H1 (cell line): Measurements from ENCODE around the gene TAF15. TPM values are rescaled to one million over a fixed set of nuclear protein-coding genes. Genes with fewer than 3 reads are reported as not detected.

ENCODE experiments used
- CTCF ChIA-PET: fragments of 300-600 bp; sonication (Branson Sonifier 250); formaldehyde crosslinking; loops from one replicate; lab custom pipeline; 2021; ENCODE audit not compliant: partially characterized antibody; lab: Charles Lee
- POLR2A ChIA-PET: fragments of 300-600 bp; sonication (Branson Sonifier 250); formaldehyde crosslinking; loops from one replicate; lab custom pipeline; 2021; ENCODE audit warnings: inconsistent platforms; ENCODE audit not compliant: partially characterized antibody; lab: Charles Lee
- DNase-seq, 2 experiments: peaks; one replicate each; pipeline versions ENCODE4 v3.0.0 to v3.0.0-alpha.2; 2010 to 2022; ENCODE audit warnings: low spot score in 2 of 2, low read depth in 1 of 2, mixed read lengths in 1 of 2
- FAIRE-seq: peaks from 2 replicates; lab custom pipeline; 2011; peaks lifted over from hg19 to GRCh38; lab: Jason Lieb, UNC
- H2AFZ ChIP-seq: 2 replicates; pipeline ENCODE4 v1.8.1; 2012; ENCODE audit warnings: low read length, inconsistent platforms
- H2AK5ac ChIP-seq: 2 replicates; pipeline ENCODE4 v1.6.1; 2013; ENCODE audit warnings: low read depth, low read length
- H2BK120ac ChIP-seq: replicated peaks from 2 replicates; pipeline ENCODE3; 2013; ENCODE audit warnings: low read depth, low read length, inconsistent platforms
- H2BK12ac ChIP-seq: 2 replicates; pipeline ENCODE4 v1.6.1; 2013; ENCODE audit warnings: low read depth, low read length
- H2BK15ac ChIP-seq: 2 replicates; pipeline ENCODE4 v1.6.1; 2013; ENCODE audit warnings: low read length
- H2BK20ac ChIP-seq: 2 replicates; pipeline ENCODE4 v1.6.1; 2013; ENCODE audit warnings: low read length
- H2BK5ac ChIP-seq: 2 replicates; pipeline ENCODE4 v1.6.1; 2013; ENCODE audit warnings: low read depth, low read length
- H3K14ac ChIP-seq: 2 replicates; pipeline ENCODE4 v1.6.1; 2013; ENCODE audit warnings: inconsistent platforms; ENCODE audit not compliant: insufficient read length
- H3K18ac ChIP-seq: 2 replicates; pipeline ENCODE4 v1.6.1; 2013; ENCODE audit warnings: low read length; ENCODE audit errors: extremely low read depth
- H3K23ac ChIP-seq: 2 replicates; pipeline ENCODE4 v1.6.1; 2013; ENCODE audit warnings: inconsistent platforms; ENCODE audit not compliant: insufficient read length
- H3K23me2 ChIP-seq: 2 replicates; pipeline ENCODE4 v1.6.1; 2013; ENCODE audit warnings: low read depth, low read length
- H3K27ac ChIP-seq: 2 replicates; pipeline ENCODE4 v1.6.1; 2011; ENCODE audit warnings: low read depth, low read length, inconsistent platforms
- H3K27me3 ChIP-seq, 4 experiments: replicated peaks in 1 of 4; 1 replicate in 1 of 4; 2 replicates in 3 of 4; pipeline versions ENCODE4 v1.6.1 to v1.8.1; 2011 to 2013; ENCODE audit warnings: low read length in 3 of 4, mild to moderate bottlenecking in 3 of 4, inconsistent platforms in 2 of 4, mixed read lengths in 2 of 4, moderate library complexity in 1 of 4; ENCODE audit not compliant: control insufficient read depth in 3 of 4, insufficient read depth in 3 of 4; ENCODE audit errors: extremely low read depth in 1 of 4
- H3K36me3 ChIP-seq, 4 experiments: 2 replicates each; pipeline versions ENCODE4 v1.6.1 to v1.8.1; 2011 to 2013; ENCODE audit warnings: mild to moderate bottlenecking in 4 of 4, low read length in 3 of 4, moderate library complexity in 2 of 4, control low read depth in 1 of 4, inconsistent platforms in 1 of 4; ENCODE audit not compliant: insufficient read depth in 4 of 4, control insufficient read depth in 2 of 4
- H3K4ac ChIP-seq: replicated peaks from 2 replicates; pipeline ENCODE3; 2013; ENCODE audit warnings: low read length, low read depth, mixed read lengths, inconsistent platforms; ENCODE audit not compliant: insufficient read length
- H3K4me1 ChIP-seq, 4 experiments: replicated peaks in 1 of 4; 1 replicate in 1 of 4; 2 replicates in 3 of 4; pipeline versions ENCODE4 v1.6.1 to v1.8.1; 2011 to 2013; ENCODE audit warnings: low read length in 3 of 4, inconsistent platforms in 2 of 4, mixed read lengths in 1 of 4; ENCODE audit not compliant: insufficient read depth in 4 of 4, control insufficient read depth in 3 of 4
- H3K4me2 ChIP-seq, 2 experiments: 2 replicates each; pipeline versions ENCODE4 v1.6.1 to v1.8.1; 2011 to 2013; ENCODE audit warnings: low read depth in 2 of 2, low read length in 2 of 2, control low read depth in 1 of 2, inconsistent platforms in 1 of 2, mild to moderate bottlenecking in 1 of 2; ENCODE audit not compliant: insufficient read depth in 1 of 2
- H3K4me3 ChIP-seq, 4 experiments: fragments of 200-600, 300-600 bp in 1 of 4; sonication (generic), shearing (Covaris generic), sonication (Bioruptor Twin) in 1 of 4; 2 replicates each; pipeline versions ENCODE4 v1.5.1 to v1.8.1; 2011 to 2016; ENCODE audit warnings: low read length in 4 of 4, low read depth in 3 of 4, control low read depth in 2 of 4, inconsistent platforms in 2 of 4, mild to moderate bottlenecking in 2 of 4, mixed read lengths in 1 of 4, moderate library complexity in 1 of 4; ENCODE audit not compliant: insufficient read depth in 2 of 4; ENCODE audit errors: extremely low read depth in 1 of 4
- H3K56ac ChIP-seq: replicated peaks from 2 replicates; pipeline ENCODE3; 2013; ENCODE audit warnings: low read depth, mild to moderate bottlenecking, mixed read lengths, low read length, inconsistent platforms; ENCODE audit not compliant: insufficient read length
- H3K79me1 ChIP-seq: 2 replicates; pipeline ENCODE4 v1.6.1; 2013; ENCODE audit warnings: low read depth, low read length, control low read depth
- H3K79me2 ChIP-seq, 2 experiments: 2 replicates each; pipeline versions ENCODE4 v1.6.1 to v1.8.1; 2012 to 2013; ENCODE audit warnings: low read length in 2 of 2, mild to moderate bottlenecking in 2 of 2, inconsistent platforms in 1 of 2; ENCODE audit not compliant: insufficient read depth in 2 of 2, control insufficient read depth in 1 of 2
- H3K9ac ChIP-seq, 4 experiments: replicated peaks in 1 of 4; 1 replicate in 1 of 4; 2 replicates in 3 of 4; pipeline versions ENCODE4 v1.6.1 to v1.8.1; 2011 to 2013; ENCODE audit warnings: low read depth in 3 of 4, low read length in 3 of 4, control low read depth in 2 of 4, mild to moderate bottlenecking in 2 of 4, moderate library complexity in 2 of 4, inconsistent platforms in 1 of 4; ENCODE audit errors: extremely low read depth in 1 of 4
- H3K9me3 ChIP-seq, 2 experiments: 2 replicates each; pipeline versions ENCODE4 v1.6.1 to v1.8.1; 2012 to 2013; ENCODE audit warnings: mild to moderate bottlenecking in 2 of 2, moderate library complexity in 2 of 2, control low read depth in 1 of 2, inconsistent platforms in 1 of 2, low read depth in 1 of 2, low read length in 1 of 2, mixed read lengths in 1 of 2; ENCODE audit not compliant: insufficient read depth in 2 of 2
- H4K20me1 ChIP-seq, 2 experiments: replicated peaks in 1 of 2; 2 replicates each; pipeline versions ENCODE3 to v1.8.1; 2011 to 2013; ENCODE audit warnings: inconsistent platforms in 2 of 2, low read length in 2 of 2, mild to moderate bottlenecking in 1 of 2; ENCODE audit not compliant: insufficient read depth in 2 of 2, control insufficient read depth in 1 of 2
- H4K5ac ChIP-seq: 2 replicates; pipeline ENCODE4 v1.6.1; 2013; ENCODE audit warnings: low read length, low read depth, mixed read lengths, inconsistent platforms; ENCODE audit not compliant: insufficient read length
- H4K8ac ChIP-seq: 2 replicates; pipeline ENCODE4 v1.8.0; 2013; ENCODE audit warnings: mild to moderate bottlenecking, moderate library complexity, low read length, inconsistent platforms; ENCODE audit not compliant: insufficient read depth; ENCODE audit errors: extremely low read depth
- H4K91ac ChIP-seq: replicated peaks from 2 replicates; pipeline ENCODE3; 2013; ENCODE audit warnings: low read length, mixed read lengths, inconsistent platforms; ENCODE audit not compliant: insufficient read length
- BACH1 ChIP-seq: IDR thresholded peaks from 2 replicates; pipeline ENCODE4 v1.6.1; 2012; ENCODE audit warnings: low read length, improper control_type of control experiment
- BCL11A ChIP-seq, 2 experiments: IDR thresholded peaks; one replicate each; pipeline ENCODE4 v1.6.1; 2011; ENCODE audit warnings: low read depth in 2 of 2, low read length in 2 of 2, mild to moderate bottlenecking in 2 of 2
- HDAC2 ChIP-seq, 2 experiments: fragments of 300-600 bp in 1 of 2; sonication (generic) in 1 of 2; IDR thresholded peaks; 2 replicates each; pipeline ENCODE4 v1.6.1; 2011 to 2012; ENCODE audit warnings: low read depth in 2 of 2, low read length in 2 of 2, mild to moderate bottlenecking in 2 of 2, moderate library complexity in 2 of 2, borderline replicate concordance in 1 of 2, inconsistent platforms in 1 of 2
- JUN ChIP-seq: IDR thresholded peaks from 2 replicates; pipeline ENCODE4 v1.6.1; 2011; ENCODE audit warnings: low read depth, mild to moderate bottlenecking, improper control_type of control experiment, low read length
- TEAD4 ChIP-seq: IDR thresholded peaks from 2 replicates; pipeline ENCODE4 v1.6.1; 2012; ENCODE audit warnings: low read depth, low read length, inconsistent platforms, mixed read lengths
- WGBS, 2 experiments: shearing (Covaris generic) in 1 of 2; methylation state at CpG; one replicate each; pipeline versions ENCODE4 v1.1.6 to v1.1.7; 2013 to 2015; ENCODE audit warnings: low lambda C conversion rate in 2 of 2, mixed read lengths in 2 of 2, inconsistent platforms in 1 of 2, low coverage in 1 of 2, missing lambda C conversion rate in 1 of 2; ENCODE audit not compliant: insufficient replicate concordance in 2 of 2, insufficient coverage in 1 of 2, insufficient read length in 1 of 2; ENCODE audit errors: extremely low coverage in 1 of 2, missing lambda C conversion rate in 1 of 2; 5-methylcytosine and 5-hydroxymethylcytosine counted together
- polyA plus RNA-seq, 7 experiments: library from polyadenylated mRNA; depleted of rRNA in 3 of 7; stranded (reverse) in 5 of 7; unstranded in 2 of 7; fragments of >200 nt in 5 of 7; fragments of 200-250 nt in 2 of 7; gene quantifications; 1 replicate in 5 of 7; 2 replicates in 1 of 7; 4 replicates in 1 of 7; pipeline versions ENCODE4 v1.2.1 to v1.2.3, GENCODE V29; 2011 to 2013; ENCODE audit warnings: missing spikeins in 2 of 7, mixed read lengths in 2 of 7
- total RNA-seq: library from RNA; stranded (reverse); fragmentation: NEBNext Ultra II Directional; extraction: Animal tissue kit (Norgen Biotek cat#: 25700); gene quantifications from 2 replicates; pipeline ENCODE4 v1.2.1, GENCODE V29; 2021

The TAF15 gene
- total and polyA plus RNA-seq, 2 of the 8 experiments (the other 6 are each of a cell fraction or from before 2014, with no cell fraction given): 80.1 to 338 TPM

GRCh38 chr17:35846055-35846809, 36.9 kb downstream of the TAF15 start:
- Histone ChIP-seq H3K9me3 (no peaks in the 10 kb centered on the region), H3K4me2 (no peak overlapping the region), H2BK20ac (no peak overlapping the region), H4K5ac (no peak overlapping the region), H2BK15ac (no peak overlapping the region), H3K4me3 (no peak overlapping the region), H4K20me1 (peaks cover 3 to 6% of the 10 kb centered on the region in 2 experiments), H3K14ac (no peak overlapping the region), H4K91ac (no peak overlapping the region), H3K36me3 (peaks cover 32 to 78% (median 59%) of the 10 kb centered on the region in 4 experiments), H3K79me2 (no peaks in the 10 kb centered on the region), H2BK120ac (no peak overlapping the region), H3K4ac (no peak overlapping the region), H3K27ac (no peak overlapping the region), H3K23me2 (no peaks in the 10 kb centered on the region), H3K79me1 (no peaks in the 10 kb centered on the region), H4K8ac (no peak overlapping the region), H3K27me3 (no peaks in the 10 kb centered on the region; a peak in 1 of 7 replicates), H2AFZ (no peak overlapping the region), H3K4me1 (no peaks in the 10 kb centered on the region), H3K9ac (no peak overlapping the region), H3K56ac (no peak overlapping the region), H3K23ac (no peak overlapping the region), H2BK12ac (no peak overlapping the region), H2BK5ac (no peak overlapping the region), H2AK5ac (no peak overlapping the region), H3K18ac (no peak overlapping the region)
- POLR2A ChIA-PET: interaction anchor here (1.3 to 3.8 kb wide), 6 partner anchors 10 to 82 kb away, joined by 3 to 16 read pairs (median 8); partner anchors contain the start of gene TAF15
- no peak for FAIRE-seq
- 93% methylated on average over 3 of the region's 3 CpGs; no CpG with 5 or more reads in 1 of the 2 experiments for WGBS, 2 experiments
- CTCF ChIA-PET: interaction anchor here (1.8 kb wide), 1 partner anchor 11 kb away, joined by 9 read pairs; no protein-coding TSS in a partner anchor
- DNase-seq: no peak
- TF ChIP-seq HDAC2 (IDR thresholded peaks at IDR 0.05; ENCODE audit: borderline replicate concordance in 1 of 2, low read depth in 2 of 2, low read length in 2 of 2): no peak
- no peak for TF ChIP-seq BCL11A (IDR thresholded peaks at IDR 0.05; ENCODE audit: low read depth in 2 of 2, low read length in 2 of 2)
- no peak for TF ChIP-seq BACH1
- no peak for TF ChIP-seq TEAD4
- no peak for TF ChIP-seq JUN
